GM10847 (cell line): Measurements from ENCODE around the gene ITIH4.

Experiments used
- POLR2A ChIP-seq: IDR thresholded peaks from 2 replicates; pipeline ENCODE4 v1.6.1; 2011; ENCODE audit not compliant: insufficient read length; ENCODE audit errors: extremely low read depth

ITIH4 gene

DNA sequence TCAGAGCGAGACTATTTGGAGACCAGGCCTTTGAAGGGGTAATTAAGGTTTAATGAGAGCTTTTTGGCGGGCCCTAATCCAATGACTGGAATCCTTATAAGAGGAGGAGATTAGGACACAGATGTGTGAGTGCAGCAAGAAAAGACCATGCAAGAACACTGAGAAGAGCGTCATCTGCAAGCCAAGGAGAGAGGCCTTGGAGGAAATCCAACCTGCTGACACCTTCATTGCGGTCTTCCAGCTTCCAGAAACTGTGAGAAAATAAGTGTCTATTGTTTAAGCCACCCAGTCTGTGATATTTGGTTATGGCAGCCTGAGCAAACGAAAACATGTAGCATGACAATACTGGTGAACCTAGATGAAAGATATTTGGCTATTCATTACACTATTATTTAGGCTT, 27.4 kb upstream of the ITIH4 start:
- TF ChIP-seq POLR2A = no peak

- no peak for TF ChIP-seq POLR2A
These were observed 26.7 kb upstream of the ITIH4 start for GRCh38 chr3:52857133-52857532.

GRCh38 chr3:52856666-52857065, 26.2 kb upstream of the ITIH4 start:
- TF ChIP-seq POLR2A = no peak

- TF ChIP-seq POLR2A = no peak
These were observed 23.5 kb upstream of the ITIH4 start for GRCh38 chr3:52854013-52854412.

DNA sequence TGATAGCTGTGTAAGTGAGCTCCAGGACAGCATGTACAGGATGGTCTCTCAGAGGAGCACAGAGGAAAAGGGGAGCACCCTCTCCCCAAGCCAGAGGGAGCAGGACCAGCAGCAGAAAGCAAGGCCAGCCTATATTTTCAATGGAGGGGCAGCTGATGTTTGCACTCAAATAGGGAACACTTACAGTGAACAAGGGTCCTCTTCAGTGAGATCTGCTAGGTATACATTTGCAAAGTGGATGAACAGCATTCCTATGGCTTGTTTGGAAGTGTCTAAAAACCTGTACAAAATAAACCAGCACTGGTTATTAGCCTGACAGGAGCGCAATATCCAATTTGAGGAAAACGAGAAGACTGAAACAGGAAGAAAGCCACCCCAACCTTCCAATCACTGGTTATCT, 21.9 kb upstream of the ITIH4 start:
- TF ChIP-seq POLR2A = no peak

DNA sequence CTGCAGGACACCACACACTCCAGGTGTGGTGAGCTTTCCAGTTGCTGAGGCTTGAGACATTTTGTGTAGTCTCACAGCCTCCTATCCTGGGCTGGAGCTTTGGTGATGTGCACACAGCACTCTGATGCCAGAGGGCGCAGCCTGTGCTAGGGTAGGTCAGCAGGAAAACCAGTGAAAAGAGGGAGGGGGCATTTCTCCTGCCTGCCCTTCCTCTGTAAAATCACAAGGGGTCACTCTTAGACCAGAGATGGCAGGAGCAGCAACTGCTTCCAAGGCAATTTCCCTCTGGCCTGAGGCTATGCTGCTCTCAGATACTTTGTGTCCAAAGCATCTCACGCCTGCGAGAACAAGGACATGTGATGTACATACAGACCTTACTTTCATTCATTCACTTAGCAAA, 20.9 kb upstream of the ITIH4 start:
- TF ChIP-seq POLR2A = no peak

- TF ChIP-seq POLR2A = no peak
These were observed 19.2 kb upstream of the ITIH4 start for GRCh38 chr3:52849656-52850055.

- TF ChIP-seq POLR2A = no peak
These were observed 18.1 kb upstream of the ITIH4 start for GRCh38 chr3:52848617-52849016.

DNA sequence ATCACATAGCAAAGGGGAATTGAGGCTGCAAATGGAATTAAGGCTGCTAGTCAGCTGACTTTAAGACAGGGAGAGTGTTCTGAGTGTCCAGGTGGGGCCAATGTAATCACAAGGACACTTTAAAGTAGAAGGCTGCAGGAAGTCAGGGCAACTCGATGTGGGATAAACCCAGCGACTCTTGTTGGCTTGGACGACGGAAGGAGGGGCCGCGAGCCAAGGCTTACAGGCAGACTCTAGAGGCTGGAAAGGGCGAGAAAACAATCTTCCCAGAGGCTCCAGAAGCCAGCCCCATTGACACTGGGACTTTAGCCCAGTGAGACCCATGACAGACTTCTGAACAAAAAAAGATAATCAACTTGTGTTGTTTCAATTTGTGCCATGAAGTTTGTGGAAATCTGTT, 17.3 kb upstream of the ITIH4 start:
- no peak for TF ChIP-seq POLR2A

DNA sequence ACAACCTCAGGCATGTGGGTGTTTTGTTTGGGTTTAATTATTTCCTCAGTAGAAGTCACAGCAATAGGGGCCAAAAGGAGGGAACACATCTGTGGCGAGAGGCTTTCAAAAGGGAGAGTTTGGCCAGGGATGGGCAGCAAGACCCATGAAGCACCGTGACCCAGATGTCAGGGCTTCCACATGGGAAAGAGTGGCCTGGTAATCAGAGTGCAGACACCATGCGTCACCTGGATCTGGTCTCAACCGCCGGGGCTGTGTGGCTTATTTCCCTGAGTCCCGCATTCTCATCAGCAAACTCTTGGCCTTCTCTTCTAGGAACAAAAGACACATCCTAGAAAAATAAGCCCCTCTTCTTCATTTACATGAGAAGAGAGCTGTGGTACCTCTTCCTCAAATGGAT, 16.8 kb upstream of the ITIH4 start:
- TF ChIP-seq POLR2A = no peak

DNA sequence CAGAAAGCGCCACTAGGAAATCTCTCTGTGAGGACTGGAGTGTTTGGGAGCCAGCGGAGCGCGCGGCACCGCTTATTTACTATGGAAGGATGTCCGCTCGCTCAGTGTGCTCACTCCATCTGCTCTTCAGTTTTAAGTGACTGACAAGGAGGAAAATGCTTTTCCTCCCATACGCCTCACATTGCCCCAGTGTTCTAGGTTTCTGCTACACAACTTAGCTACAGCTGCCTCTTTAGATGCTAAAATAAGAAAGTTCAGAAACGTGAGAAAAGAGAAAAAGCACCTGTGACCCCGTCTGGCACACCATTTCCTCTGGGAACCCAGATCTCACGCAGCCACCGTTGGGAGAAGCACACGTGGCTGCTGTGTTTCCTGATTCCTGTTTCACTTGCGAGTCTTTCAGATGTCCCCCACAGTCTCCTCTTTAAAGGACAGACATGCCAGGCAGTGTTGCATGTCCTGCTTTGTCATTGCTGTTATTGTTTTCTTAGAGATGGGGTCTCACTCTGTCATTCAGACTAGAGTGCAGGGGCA, 16.0 kb upstream of the ITIH4 start:
- TF ChIP-seq POLR2A = no peak

DNA sequence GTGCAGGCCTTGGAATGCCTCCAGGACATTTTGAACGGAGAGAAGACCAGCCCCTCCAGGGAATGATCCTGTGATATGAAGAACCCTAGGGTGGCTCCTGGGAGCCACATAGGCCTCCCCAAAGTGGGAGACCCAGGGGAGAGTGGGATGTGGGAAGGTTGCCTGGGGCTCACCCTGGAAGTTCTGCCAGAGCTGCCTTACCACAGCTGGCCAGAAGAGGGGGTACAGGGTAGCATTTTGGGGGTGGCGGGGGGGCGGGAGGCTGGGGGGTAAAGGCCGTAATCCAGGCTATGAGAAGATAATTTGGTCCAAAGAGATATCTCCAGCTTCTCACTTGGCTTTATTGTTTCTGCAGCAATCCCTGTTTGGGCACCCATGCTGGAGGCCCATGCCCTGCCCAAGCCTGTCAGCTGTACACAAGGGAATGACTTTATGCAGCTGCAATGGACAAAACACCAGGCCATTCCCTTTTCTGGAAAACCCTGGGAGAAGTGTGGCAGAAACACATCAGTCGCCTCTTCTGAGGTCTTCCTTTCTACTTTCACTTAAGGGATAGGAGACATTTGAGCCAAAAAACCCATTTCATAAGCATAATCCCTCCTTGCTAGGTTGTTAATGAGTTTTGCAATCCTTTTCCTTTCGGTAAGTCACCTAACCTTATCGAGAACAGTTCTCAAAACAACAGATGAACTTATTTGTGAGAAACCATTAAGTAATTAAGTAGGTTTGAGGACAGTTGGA, 15.4 kb upstream of the ITIH4 start:
- no peak for TF ChIP-seq POLR2A

DNA sequence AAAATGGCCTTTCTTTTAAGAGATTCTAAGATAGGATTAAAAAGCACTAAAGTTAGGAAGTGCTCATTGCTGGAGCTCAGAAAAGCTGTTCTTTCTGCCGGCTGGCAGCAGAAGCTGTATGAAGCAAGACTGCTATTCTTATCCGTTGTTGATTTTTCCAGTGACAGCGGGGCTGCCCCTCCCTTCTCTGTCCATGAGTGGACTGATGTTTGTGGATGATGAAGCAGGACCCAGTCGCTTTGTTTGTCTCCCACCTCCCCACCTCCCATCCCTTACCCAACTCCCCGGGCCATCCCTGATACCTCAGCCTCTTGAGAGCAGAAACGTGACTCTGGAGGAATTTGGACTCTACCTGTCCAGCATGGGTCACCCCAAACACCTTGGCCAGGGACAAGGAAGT, 14.7 kb upstream of the ITIH4 start:
- no peak for TF ChIP-seq POLR2A

GRCh38 chr3:52844290-52844975, 14.0 kb upstream of the ITIH4 start:
- no peak for TF ChIP-seq POLR2A

GRCh38 chr3:52843881-52844280, 13.4 kb upstream of the ITIH4 start:
- no peak for TF ChIP-seq POLR2A

GRCh38 chr3:52843108-52843865, 12.8 kb upstream of the ITIH4 start:
- TF ChIP-seq POLR2A = no peak
